ENCODE measurements around the gene TMEM250. TPM values are rescaled to one million over a fixed set of nuclear protein-coding genes. Genes with fewer than 3 reads are reported as not detected.

TMEM250 gene
- polyA plus RNA-seq, 1 donor (not counting 4 experiments of a cell fraction or from before 2014, with no cell fraction given), result 9.9 TPM

- H3K36me3 ChIP-seq (ENCODE audit: control insufficient read depth in 2 of 2, extremely low read depth in 1 of 2, insufficient read depth in 2 of 2, low read length in 2 of 2), result peaks cover 3 to 12% of the 10 kb centered on the region in 2 experiments
- H4K20me1 ChIP-seq (ENCODE audit: control insufficient read depth, extremely low read depth, insufficient read depth, low read length), result peaks cover 24% of the 10 kb centered on the region
- dilution Hi-C loops (cut with MboI; ENCODE audit: extremely low pct_ligation_motif_present, low sequenced_read_pairs), result no loop called here
- H3K4me1 ChIP-seq (ENCODE audit: control insufficient read depth, extremely low read depth, insufficient read depth, low read length), result no peaks in the 10 kb centered on the region
- H3K4me3 ChIP-seq (ENCODE audit: control insufficient read depth in 2 of 3, extremely low read depth in 1 of 3, insufficient read depth in 2 of 3, low read depth in 1 of 3, low read length in 3 of 3), result no peak overlapping the region
- no peak overlapping the region for H2AFZ ChIP-seq (ENCODE audit: control insufficient read depth, low read length)
- FAIRE-seq, result no peak
- H3K9me3 ChIP-seq (ENCODE audit: control insufficient read depth, low read depth, low read length), result no peaks in the 10 kb centered on the region
- peaks cover 78% of the 10 kb centered on the region for H3K79me2 ChIP-seq (ENCODE audit: control insufficient read depth, insufficient read depth, low read length)
- H3K27me3 ChIP-seq (ENCODE audit: control insufficient read depth, extremely low read depth, insufficient read depth, low read length), result no peaks in the 10 kb centered on the region
- H3K9ac ChIP-seq (ENCODE audit: control insufficient read depth, extremely low read depth, insufficient read depth, low read length), result no peak overlapping the region
- no peaks in the 10 kb centered on the region for H3K9me1 ChIP-seq (ENCODE audit: control insufficient read depth, extremely low read depth, insufficient read depth, low read length)
- DNase-seq (ENCODE audit: low read depth, low spot score), result no peak
- H3K4me2 ChIP-seq (ENCODE audit: control insufficient read depth, extremely low read depth, insufficient read depth, low read depth, low read length), result no peak overlapping the region
- H3K27ac ChIP-seq (ENCODE audit: control insufficient read depth, insufficient read depth, low read length), result no peak overlapping the region
- TF ChIP-seq EZH2 (IDR thresholded peaks at IDR 0.05; ENCODE audit: low read length), result no peak
- TF ChIP-seq, protein P1, sequence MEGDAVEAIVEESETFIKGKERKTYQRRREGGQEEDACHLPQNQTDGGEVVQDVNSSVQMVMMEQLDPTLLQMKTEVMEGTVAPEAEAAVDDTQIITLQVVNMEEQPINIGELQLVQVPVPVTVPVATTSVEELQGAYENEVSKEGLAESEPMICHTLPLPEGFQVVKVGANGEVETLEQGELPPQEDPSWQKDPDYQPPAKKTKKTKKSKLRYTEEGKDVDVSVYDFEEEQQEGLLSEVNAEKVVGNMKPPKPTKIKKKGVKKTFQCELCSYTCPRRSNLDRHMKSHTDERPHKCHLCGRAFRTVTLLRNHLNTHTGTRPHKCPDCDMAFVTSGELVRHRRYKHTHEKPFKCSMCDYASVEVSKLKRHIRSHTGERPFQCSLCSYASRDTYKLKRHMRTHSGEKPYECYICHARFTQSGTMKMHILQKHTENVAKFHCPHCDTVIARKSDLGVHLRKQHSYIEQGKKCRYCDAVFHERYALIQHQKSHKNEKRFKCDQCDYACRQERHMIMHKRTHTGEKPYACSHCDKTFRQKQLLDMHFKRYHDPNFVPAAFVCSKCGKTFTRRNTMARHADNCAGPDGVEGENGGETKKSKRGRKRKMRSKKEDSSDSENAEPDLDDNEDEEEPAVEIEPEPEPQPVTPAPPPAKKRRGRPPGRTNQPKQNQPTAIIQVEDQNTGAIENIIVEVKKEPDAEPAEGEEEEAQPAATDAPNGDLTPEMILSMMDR (optimal IDR thresholded peaks at IDR 0.05 in 1 of 3, IDR thresholded peaks at IDR 0.05 in 1 of 3, conservative IDR thresholded peaks at IDR 0.05 in 1 of 3; ENCODE audit: extremely low read depth in 1 of 3, insufficient read depth in 2 of 3, low read length in 3 of 3), result no peak
These were observed 41.2 kb downstream of the TMEM250 start for GRCh38 chr9:136077491-136077890.

DNA sequence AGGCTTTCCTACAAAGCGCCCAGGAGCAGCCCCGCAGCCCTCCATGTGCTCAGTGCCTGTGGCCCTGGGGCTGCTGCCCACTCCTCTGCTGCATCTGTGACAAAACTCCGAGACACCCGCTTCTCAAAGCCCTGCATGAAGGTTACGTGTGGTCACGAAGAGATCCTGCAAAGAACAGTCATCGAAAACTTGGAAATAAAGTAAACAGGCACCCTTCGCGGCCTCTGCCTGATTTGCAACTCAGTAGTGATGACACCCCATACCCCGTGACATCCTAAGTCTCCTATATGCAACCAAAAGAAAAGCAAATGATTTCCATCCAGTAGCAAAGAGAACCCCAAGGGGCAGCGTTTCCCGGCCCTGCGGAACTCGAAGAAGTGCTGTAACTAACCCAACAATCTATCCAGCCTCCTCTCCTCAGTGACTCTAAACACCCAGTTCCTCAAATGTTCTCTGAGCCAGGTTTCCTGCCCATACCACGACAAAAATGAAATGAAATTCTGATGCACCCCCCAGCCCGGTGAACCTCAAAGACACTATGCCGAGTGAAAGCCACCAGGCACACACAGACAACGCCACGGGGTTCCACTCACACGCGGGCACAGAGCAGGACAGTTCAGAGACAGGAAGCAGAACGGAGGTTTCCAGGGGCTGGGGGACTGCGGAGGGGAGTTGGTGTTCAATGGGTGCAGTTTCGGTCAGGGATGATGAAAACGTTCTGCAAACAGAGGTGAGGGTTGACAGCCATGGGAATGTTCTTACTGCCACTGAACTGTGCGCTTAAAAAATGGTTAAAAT, 42.6 kb downstream of the TMEM250 start:
- H3K4me2 ChIP-seq (ENCODE audit: control insufficient read depth, extremely low read depth, insufficient read depth, low read depth, low read length), result no peak overlapping the region
- no peak overlapping the region for H3K9ac ChIP-seq (ENCODE audit: control insufficient read depth, extremely low read depth, insufficient read depth, low read length)
- FAIRE-seq, result no peak
- H3K4me1 ChIP-seq (ENCODE audit: control insufficient read depth, extremely low read depth, insufficient read depth, low read length), result no peaks in the 10 kb centered on the region
- H3K27ac ChIP-seq (ENCODE audit: control insufficient read depth, insufficient read depth, low read length), result no peak overlapping the region
- TF ChIP-seq EZH2 (IDR thresholded peaks at IDR 0.05; ENCODE audit: low read length), result no peak
- TF ChIP-seq, protein P1 (optimal IDR thresholded peaks at IDR 0.05 in 1 of 3, IDR thresholded peaks at IDR 0.05 in 1 of 3, conservative IDR thresholded peaks at IDR 0.05 in 1 of 3; ENCODE audit: extremely low read depth in 1 of 3, insufficient read depth in 2 of 3, low read length in 3 of 3), result no peak
- peaks cover 19% of the 10 kb centered on the region for H4K20me1 ChIP-seq (ENCODE audit: control insufficient read depth, extremely low read depth, insufficient read depth, low read length)
- no peaks in the 10 kb centered on the region for H3K27me3 ChIP-seq (ENCODE audit: control insufficient read depth, extremely low read depth, insufficient read depth, low read length)
- no peaks in the 10 kb centered on the region for H3K9me1 ChIP-seq (ENCODE audit: control insufficient read depth, extremely low read depth, insufficient read depth, low read length)
- no peaks in the 10 kb centered on the region for H3K9me3 ChIP-seq (ENCODE audit: control insufficient read depth, low read depth, low read length)
- H2AFZ ChIP-seq (ENCODE audit: control insufficient read depth, low read length), result no peak overlapping the region
- H3K79me2 ChIP-seq (ENCODE audit: control insufficient read depth, insufficient read depth, low read length), result peaks cover 66% of the 10 kb centered on the region
- peaks cover 3 to 12% of the 10 kb centered on the region in 2 experiments for H3K36me3 ChIP-seq (ENCODE audit: control insufficient read depth in 2 of 2, extremely low read depth in 1 of 2, insufficient read depth in 2 of 2, low read length in 2 of 2)
- dilution Hi-C loops (cut with MboI; ENCODE audit: extremely low pct_ligation_motif_present, low sequenced_read_pairs), result no loop called here
- H3K4me3 ChIP-seq (ENCODE audit: control insufficient read depth in 2 of 3, extremely low read depth in 1 of 3, insufficient read depth in 2 of 3, low read depth in 1 of 3, low read length in 3 of 3), result no peak overlapping the region
- DNase-seq (ENCODE audit: low read depth, low spot score), result no peak

Measured in keratinocyte (primary cell).